GM12872 (cell line): ENCODE results near the gene PFKFB4.

Source experiments
- CTCF ChIP-seq: IDR thresholded peaks from 3 replicates; pipeline ENCODE4 v1.5.1; 2011; ENCODE audit warnings: low read depth, mild to moderate bottlenecking, low read length, moderate library complexity; ENCODE audit not compliant: insufficient read depth

Gene PFKFB4

GRCh38 chr3:48535578-48535977 is 21.0 kb downstream of the PFKFB4 start:
- no peak for TF ChIP-seq CTCF

- no peak for TF ChIP-seq CTCF
These were observed 23.6 kb downstream of the PFKFB4 start for GRCh38 chr3:48532977-48533337.

- no peak for TF ChIP-seq CTCF
These were observed 24.2 kb downstream of the PFKFB4 start for GRCh38 chr3:48532271-48532976.

GRCh38 chr3:48528754-48529153 is 27.8 kb downstream of the PFKFB4 start:
- no peak for TF ChIP-seq CTCF

GRCh38 chr3:48528048-48528447 is 28.6 kb downstream of the PFKFB4 start:
- TF ChIP-seq CTCF: no peak

- no peak for TF ChIP-seq CTCF
These were observed 31.6 kb downstream of the PFKFB4 start for GRCh38 chr3:48524970-48525369.

GRCh38 chr3:48521635-48522034 is 35.0 kb downstream of the PFKFB4 start:
- no peak for TF ChIP-seq CTCF

GRCh38 chr3:48519277-48519643 is 37.3 kb downstream of the PFKFB4 start:
- no peak for TF ChIP-seq CTCF
